Ovary (tissue), 9 donors: Measurements from ENCODE around the gene CD48. TPM values are rescaled to one million over a fixed set of nuclear protein-coding genes. Genes with fewer than 3 reads are reported as not detected.

Experiments used
- DNase-seq, 5 donors: peaks; one replicate each; pipeline ENCODE4 v3.0.0-alpha.2; 2019 to 2020
- H3K27ac ChIP-seq, 2 donors: fragments of 200-600 bp; one replicate each; pipeline versions ENCODE4 v1.5.1 to v1.8.0; 2019 to 2022
- H3K27me3 ChIP-seq: fragments of 200-600 bp; one replicate; pipeline ENCODE4 v1.8.0; 2022
- H3K36me3 ChIP-seq: fragments of 200-600 bp; sonication (generic); one replicate; pipeline ENCODE4 v1.5.1; 2019
- H3K4me1 ChIP-seq: one replicate; pipeline ENCODE4 v1.8.1; 2013; ENCODE audit warnings: mild to moderate bottlenecking, moderate library complexity; ENCODE audit not compliant: insufficient read depth
- H3K4me3 ChIP-seq: fragments of 200-600 bp; sonication (generic); one replicate; pipeline ENCODE4 v1.5.1; 2017
- H3K9me3 ChIP-seq, 2 donors: fragments of 200-600 bp in 1 of 2; sonication (generic) in 1 of 2; one replicate each; pipeline versions ENCODE4 v1.5.1 to v1.8.1; 2013 to 2019; ENCODE audit warnings: mild to moderate bottlenecking in 1 of 2, moderate library complexity in 1 of 2
- EP300 ChIP-seq: sonication (generic); formaldehyde crosslinking; IDR thresholded peaks from one replicate; pipeline ENCODE4 v1.6.1; 2017; ENCODE audit warnings: antibody characterized with exemption
- POLR2A ChIP-seq: fragments of 450-650 bp; IDR thresholded peaks from one replicate; pipeline ENCODE4 v1.6.1; 2017; ENCODE audit warnings: antibody characterized with exemption, mild to moderate bottlenecking, moderate library complexity
- WGBS, 3 donors: extraction: QIAGEN DNeasy Blood & Tissue Kit in 1 of 3; methylation state at CpG; one replicate each; pipeline versions ENCODE4 v1.1.5 to v1.1.7; 2013 to 2017; 5-methylcytosine and 5-hydroxymethylcytosine counted together
- intact Hi-C, 4 donors: fragments of 100-400 bp; cut with DNase I; formaldehyde crosslinking; loops; one replicate each; pipeline versions ENCODE4 v1.11.0 to v1.15.1; 2022 to 2023
- polyA plus RNA-seq, 2 donors: library from polyadenylated mRNA; stranded (reverse); fragments of 200-250 nt in 1 of 2; fragments of 350-450 nt in 1 of 2; fragmentation: Illumina TruSeq in 1 of 2; extraction: RNeasy Lipid Tissue Mini Kit (QIAGEN cat#74804) in 1 of 2; gene quantifications; one replicate each; pipeline ENCODE4 v1.2.3, GENCODE V29; 2013 to 2014
- total RNA-seq, 7 donors: library from RNA; depleted of rRNA in 2 of 7; stranded (reverse); fragments of >200 nt in 2 of 7; fragmentation: NEBNext Ultra II Directional in 3 of 7; extraction: Animal tissue kit (Norgen Biotek cat#: 25700) in 3 of 7; gene quantifications; one replicate each; pipeline versions ENCODE4 v1.1.0 to v1.2.4, GENCODE V29; 2016 to 2023
- TF ChIP-seq, protein P1 (sequence below), 3 donors: fragments of 450-650 bp in 2 of 3; fragments of 200-600 bp in 1 of 3; IDR thresholded peaks; one replicate each; pipeline versions ENCODE4 v1.5.1 to v1.8.0; 2016 to 2022; ENCODE audit warnings: antibody characterized with exemption in 3 of 3, mild to moderate bottlenecking in 1 of 3
- donor health status: DM: no; HTN: no; CAD: no; lungs with moderate emphysema.
- donor health status: DM: no; HTN: no; CAD: no.
- donor health status: Bipolar disorder and iron deficiency.
- donor health status: DM: yes; HTN: yes; CAD: no.
- donor health status: DM: no; HTN: no; CAD: no.
- donor health status: DM: yes; HTN: yes; CAD: no.

CD48 gene
- total and polyA plus RNA-seq, 9 donors, result 0.61 to 17.6 (median 2.5) TPM

DNA sequence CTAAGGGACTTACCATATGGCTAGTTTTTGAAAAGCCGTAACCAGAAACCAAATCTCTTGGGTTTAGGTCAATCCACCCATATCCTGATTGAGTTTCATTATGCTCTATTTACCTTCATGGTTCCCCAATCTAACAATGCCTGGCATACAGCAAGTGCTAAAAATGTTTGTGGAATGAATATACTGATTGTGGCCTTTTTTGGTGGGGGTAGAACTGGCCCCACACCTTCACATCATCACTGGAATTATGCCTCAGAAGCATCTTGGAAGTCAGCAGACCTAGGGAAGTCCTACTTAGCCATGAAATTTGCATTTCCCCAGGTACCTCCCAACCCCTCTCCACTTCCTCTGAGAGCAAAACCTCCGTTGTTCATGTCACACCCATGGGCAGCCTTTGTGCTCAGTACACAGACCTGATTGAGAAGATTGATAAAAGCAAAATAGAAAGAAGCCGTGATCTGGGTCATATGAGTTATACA is 47.0 kb downstream of the CD48 start:
- Histone ChIP-seq H3K9me3 (no peaks in the 10 kb centered on the region), H3K36me3 (no peaks in the 10 kb centered on the region), H3K4me1 (peaks cover 2% of the 10 kb centered on the region), H3K27ac (no peak overlapping the region), H3K4me3 (no peak overlapping the region), H3K27me3 (no peaks in the 10 kb centered on the region)
- TF ChIP-seq EP300, result no peak
- TF ChIP-seq, protein P1, sequence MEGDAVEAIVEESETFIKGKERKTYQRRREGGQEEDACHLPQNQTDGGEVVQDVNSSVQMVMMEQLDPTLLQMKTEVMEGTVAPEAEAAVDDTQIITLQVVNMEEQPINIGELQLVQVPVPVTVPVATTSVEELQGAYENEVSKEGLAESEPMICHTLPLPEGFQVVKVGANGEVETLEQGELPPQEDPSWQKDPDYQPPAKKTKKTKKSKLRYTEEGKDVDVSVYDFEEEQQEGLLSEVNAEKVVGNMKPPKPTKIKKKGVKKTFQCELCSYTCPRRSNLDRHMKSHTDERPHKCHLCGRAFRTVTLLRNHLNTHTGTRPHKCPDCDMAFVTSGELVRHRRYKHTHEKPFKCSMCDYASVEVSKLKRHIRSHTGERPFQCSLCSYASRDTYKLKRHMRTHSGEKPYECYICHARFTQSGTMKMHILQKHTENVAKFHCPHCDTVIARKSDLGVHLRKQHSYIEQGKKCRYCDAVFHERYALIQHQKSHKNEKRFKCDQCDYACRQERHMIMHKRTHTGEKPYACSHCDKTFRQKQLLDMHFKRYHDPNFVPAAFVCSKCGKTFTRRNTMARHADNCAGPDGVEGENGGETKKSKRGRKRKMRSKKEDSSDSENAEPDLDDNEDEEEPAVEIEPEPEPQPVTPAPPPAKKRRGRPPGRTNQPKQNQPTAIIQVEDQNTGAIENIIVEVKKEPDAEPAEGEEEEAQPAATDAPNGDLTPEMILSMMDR (IDR thresholded peaks at IDR 0.05), result no peak
- TF ChIP-seq POLR2A, result no peak
- 79 to 91% (median 90%) methylated on average over 3 of the region's 3 CpGs for WGBS, 3 donors
- DNase-seq, result no peak
- intact Hi-C loops, result no loop called here

DNA sequence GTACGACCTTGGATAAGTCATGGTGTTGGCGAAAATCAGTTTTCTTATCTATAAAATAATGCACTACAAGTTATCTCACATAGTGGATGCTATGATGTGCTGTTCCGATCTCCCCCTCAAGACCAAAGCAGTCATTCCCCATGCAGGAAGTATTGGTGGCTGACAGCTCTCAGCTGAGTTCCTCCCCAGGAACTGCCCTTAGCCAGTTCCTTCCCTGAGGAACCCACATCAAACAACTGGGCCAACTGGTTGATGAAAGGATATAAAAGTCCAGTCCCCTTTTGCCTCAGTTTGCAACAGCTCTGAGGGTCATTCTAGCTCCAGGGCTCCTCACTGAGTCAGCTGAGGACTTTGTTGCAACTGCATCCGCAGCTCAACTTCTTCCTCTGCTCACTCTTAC is 48.7 kb downstream of the CD48 start:
- Histone ChIP-seq H3K4me3 (no peak overlapping the region), H3K9me3 (no peaks in the 10 kb centered on the region), H3K27me3 (no peaks in the 10 kb centered on the region), H3K36me3 (no peaks in the 10 kb centered on the region), H3K4me1 (peaks cover 2% of the 10 kb centered on the region), H3K27ac (no peak overlapping the region)
- TF ChIP-seq EP300 (no peak), POLR2A (no peak)
- TF ChIP-seq, protein P1 (IDR thresholded peaks at IDR 0.05), result no peak
- no peak for DNase-seq
- WGBS, 3 donors, result 56 to 72% (median 65%) methylated on average over 4 of the region's 4 CpGs
- intact Hi-C loops, result no loop called here

DNA sequence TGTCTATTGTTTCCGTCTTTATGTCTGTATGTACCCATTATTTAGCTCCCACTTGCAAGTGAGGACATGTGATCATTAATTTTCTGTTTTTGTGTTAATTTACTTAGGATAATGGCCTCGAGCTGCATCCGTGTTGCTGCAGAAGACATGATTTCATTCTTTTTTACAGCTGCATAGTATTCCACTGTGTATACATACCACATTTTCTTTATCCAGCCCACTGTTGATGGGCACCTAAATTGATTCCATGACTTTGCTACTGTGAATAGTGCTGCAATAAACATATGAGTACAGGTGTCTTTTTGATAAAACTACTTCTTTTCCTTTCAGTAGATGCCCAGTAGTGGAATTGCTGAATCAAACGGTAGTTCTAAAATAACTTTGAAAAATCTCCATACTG is 52.1 kb downstream of the CD48 start:
- intact Hi-C loops, result no loop called here
- no peak for DNase-seq
- Histone ChIP-seq H3K4me1 (no peaks in the 10 kb centered on the region), H3K36me3 (no peaks in the 10 kb centered on the region), H3K9me3 (no peaks in the 10 kb centered on the region), H3K4me3 (no peak overlapping the region), H3K27me3 (no peaks in the 10 kb centered on the region), H3K27ac (no peak overlapping the region)
- no peak for TF ChIP-seq POLR2A
- TF ChIP-seq, protein P1 (IDR thresholded peaks at IDR 0.05), result no peak
- TF ChIP-seq EP300, result no peak
- 90 to 94% (median 91%) methylated on average over 4 of the region's 4 CpGs for WGBS, 3 donors

DNA sequence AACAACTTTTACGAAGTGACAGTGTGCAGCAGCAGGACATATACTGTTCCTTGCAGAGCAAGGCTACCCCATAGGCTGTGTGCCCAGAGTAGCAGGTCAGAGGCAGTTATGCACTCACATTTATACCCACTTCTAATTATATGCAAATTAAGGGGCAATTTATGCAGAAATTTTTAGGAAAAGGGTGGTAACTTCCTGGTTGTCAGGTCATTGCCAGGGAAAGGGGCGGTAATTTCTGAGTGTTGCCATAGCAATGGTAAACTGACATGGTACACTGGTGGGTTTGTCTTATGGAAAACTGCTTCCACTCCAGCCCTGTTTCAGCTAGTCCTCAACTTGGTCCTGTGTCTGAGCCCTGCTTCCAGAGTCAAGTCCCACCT is 52.8 kb downstream of the CD48 start:
- H3K9me3 ChIP-seq, result no peaks in the 10 kb centered on the region
- no peak for DNase-seq
- WGBS, 3 donors, result 89 to 93% (median 91%) methylated on average over 2 of the region's 2 CpGs

More for the DNA sequence above, 52.8 kb downstream of the CD48 start:
- H3K4me1 ChIP-seq, result no peaks in the 10 kb centered on the region
- H3K4me3 ChIP-seq, result no peak overlapping the region
- intact Hi-C loops, result no loop called here
- no peaks in the 10 kb centered on the region for H3K27me3 ChIP-seq
- no peak overlapping the region for H3K27ac ChIP-seq
- H3K36me3 ChIP-seq, result no peaks in the 10 kb centered on the region
- TF ChIP-seq POLR2A (no peak), EP300 (no peak)
- TF ChIP-seq, protein P1 (IDR thresholded peaks at IDR 0.05), result no peak
